ENCODE results near the gene RBM11.

RBM11 gene

GRCh38 chr21:14259747-14260146 is 43.8 kb downstream of the RBM11 start:
- Mint-ChIP-seq H3K9me3 (no peaks in the 10 kb centered on the region), H3K4me3 (no peak overlapping the region), H3K4me1 (peaks cover 9% of the 10 kb centered on the region), H3K27me3 (no peaks in the 10 kb centered on the region), H3K27ac (no peak overlapping the region)
- DNase-seq, result no peak
- no peak for ATAC-seq

GRCh38 chr21:14260174-14260764 is 44.3 kb downstream of the RBM11 start:
- Mint-ChIP-seq H3K4me1 (peaks cover 9% of the 10 kb centered on the region), H3K4me3 (no peak overlapping the region), H3K27me3 (no peaks in the 10 kb centered on the region), H3K27ac (no peak overlapping the region), H3K9me3 (no peaks in the 10 kb centered on the region)
- DNase-seq (no peak), ATAC-seq (no peak)

GRCh38 chr21:14262039-14262438 is 46.1 kb downstream of the RBM11 start:
- Mint-ChIP-seq H3K9me3 (no peaks in the 10 kb centered on the region), H3K27me3 (no peaks in the 10 kb centered on the region), H3K27ac (no peak overlapping the region), H3K4me3 (no peak overlapping the region), H3K4me1 (peaks cover 9% of the 10 kb centered on the region)
- DNase-seq (no peak), ATAC-seq (no peak)

- ATAC-seq, result no peak
- no peak for DNase-seq
- Mint-ChIP-seq H3K4me3 (no peak overlapping the region), H3K27ac (no peak overlapping the region), H3K27me3 (no peaks in the 10 kb centered on the region), H3K4me1 (peaks cover 9% of the 10 kb centered on the region), H3K9me3 (no peaks in the 10 kb centered on the region)
Observed at GRCh38 chr21:14263879-14264278, 47.9 kb downstream of the RBM11 start.

- Mint-ChIP-seq H3K9me3 (no peaks in the 10 kb centered on the region), H3K4me1 (peaks cover 9% of the 10 kb centered on the region), H3K27me3 (no peaks in the 10 kb centered on the region), H3K4me3 (no peak overlapping the region), H3K27ac (no peak overlapping the region)
- ATAC-seq (no peak), DNase-seq (no peak)
Observed at GRCh38 chr21:14265023-14265422, 49.1 kb downstream of the RBM11 start.

GRCh38 chr21:14267076-14267475 is 51.1 kb downstream of the RBM11 start:
- H3K27ac Mint-ChIP-seq, result no peak overlapping the region
- DNase-seq (no peak), ATAC-seq (no peak)
- peaks cover 9% of the 10 kb centered on the region for H3K4me1 Mint-ChIP-seq
- peaks cover 4% of the 10 kb centered on the region for H3K27me3 Mint-ChIP-seq
- no peak overlapping the region for H3K4me3 Mint-ChIP-seq
- no peaks in the 10 kb centered on the region for H3K9me3 Mint-ChIP-seq

- Mint-ChIP-seq H3K27ac (no peak overlapping the region), H3K9me3 (no peaks in the 10 kb centered on the region), H3K4me1 (peaks cover 5% of the 10 kb centered on the region), H3K4me3 (no peak overlapping the region), H3K27me3 (peaks cover 35% of the 10 kb centered on the region)
- ATAC-seq (no peak), DNase-seq (no peak)
Observed at GRCh38 chr21:14270631-14271030, 54.7 kb downstream of the RBM11 start.

GRCh38 chr21:14271053-14271452 is 55.1 kb downstream of the RBM11 start:
- ATAC-seq (no peak), DNase-seq (no peak)
- Mint-ChIP-seq H3K4me1 (peaks cover 5% of the 10 kb centered on the region), H3K4me3 (no peak overlapping the region), H3K9me3 (no peaks in the 10 kb centered on the region), H3K27me3 (peaks cover 38% of the 10 kb centered on the region), H3K27ac (no peak overlapping the region)

- H3K9me3 Mint-ChIP-seq, result no peaks in the 10 kb centered on the region
- H3K4me1 Mint-ChIP-seq, result peaks cover 5% of the 10 kb centered on the region
- DNase-seq, result no peak
- H3K27ac Mint-ChIP-seq, result no peak overlapping the region
- no peak overlapping the region for H3K4me3 Mint-ChIP-seq
- peaks cover 38% of the 10 kb centered on the region for H3K27me3 Mint-ChIP-seq
- no peak for ATAC-seq
Observed at GRCh38 chr21:14271641-14272040, 55.7 kb downstream of the RBM11 start.

- Mint-ChIP-seq H3K27me3 (peaks cover 38% of the 10 kb centered on the region), H3K4me1 (peaks cover 5% of the 10 kb centered on the region), H3K27ac (no peak overlapping the region), H3K4me3 (peak overlapping the region in 1 of 2 donors; percentile 1), H3K9me3 (no peaks in the 10 kb centered on the region)
- ATAC-seq, result peak; percentile 62
- DNase-seq, result no peak
Observed at GRCh38 chr21:14273736-14274538, 58.0 kb downstream of the RBM11 start.

- Mint-ChIP-seq H3K4me3 (no peak overlapping the region), H3K4me1 (peaks cover 8% of the 10 kb centered on the region), H3K27me3 (peaks cover 42% of the 10 kb centered on the region), H3K9me3 (no peaks in the 10 kb centered on the region), H3K27ac (no peak overlapping the region)
- DNase-seq, result no peak
- ATAC-seq, result no peak
Observed at GRCh38 chr21:14275702-14276205, 59.8 kb downstream of the RBM11 start.
